Kidney tubule cell (primary cell): ENCODE results near the gene ARHGAP8.

Experiments used
- DNase-seq: peaks from one replicate; pipeline ENCODE4 v3.0.0-alpha.2; 2018; ENCODE audit warnings: low spot score

ARHGAP8 gene

GRCh38 chr22:44752285-44753188, at the start of gene ARHGAP8:
TSS of gene ARHGAP8 (plus strand) at chr22:44752575. CDS start at chr22:44786528, 33,953 bp downstream.
- peak; percentile 62 for DNase-seq

- DNase-seq = no peak
These were observed 49.0 kb upstream of the ARHGAP8 start for GRCh38 chr22:44703255-44703870.

GRCh38 chr22:44704159-44705021, 48.0 kb upstream of the ARHGAP8 start:
- no peak for DNase-seq

- DNase-seq = no peak
These were observed 47.4 kb upstream of the ARHGAP8 start for GRCh38 chr22:44705022-44705297.

- DNase-seq = no peak
These were observed 45.9 kb upstream of the ARHGAP8 start for GRCh38 chr22:44706488-44706887.

GRCh38 chr22:44707178-44707577, 45.2 kb upstream of the ARHGAP8 start:
- no peak for DNase-seq

GRCh38 chr22:44707752-44708151, 44.6 kb upstream of the ARHGAP8 start:
- peak; percentile 70 for DNase-seq

- no peak for DNase-seq
These were observed 42.4 kb upstream of the ARHGAP8 start for GRCh38 chr22:44709881-44710392.

GRCh38 chr22:44710474-44711240, 41.7 kb upstream of the ARHGAP8 start:
- no peak for DNase-seq

GRCh38 chr22:44711241-44711560, 41.2 kb upstream of the ARHGAP8 start:
- DNase-seq = no peak

GRCh38 chr22:44711690-44712555, 40.5 kb upstream of the ARHGAP8 start:
- no peak for DNase-seq

- DNase-seq = no peak
These were observed 39.4 kb upstream of the ARHGAP8 start for GRCh38 chr22:44712962-44713361.

- DNase-seq = no peak
These were observed 37.5 kb upstream of the ARHGAP8 start for GRCh38 chr22:44714703-44715350.

- no peak for DNase-seq
These were observed 34.0 kb upstream of the ARHGAP8 start for GRCh38 chr22:44718418-44718817.

GRCh38 chr22:44719586-44720368, 32.6 kb upstream of the ARHGAP8 start:
- DNase-seq = peak; percentile 24

GRCh38 chr22:44721213-44721612, 31.2 kb upstream of the ARHGAP8 start:
- DNase-seq = no peak

GRCh38 chr22:44722611-44723010, 29.8 kb upstream of the ARHGAP8 start:
- DNase-seq = no peak

GRCh38 chr22:44723801-44724200, 28.6 kb upstream of the ARHGAP8 start:
- DNase-seq = peak; percentile 21

- no peak for DNase-seq
These were observed 28.0 kb upstream of the ARHGAP8 start for GRCh38 chr22:44724416-44724815.
